Suprapubic skin (tissue), 4 donors: Measurements from ENCODE around the gene UGT1A7.

ENCODE experiments used
- CTCF ChIP-seq, 2 donors: fragments of 200-600 bp in 1 of 2; fragments of 450-650 bp in 1 of 2; sonication (generic) in 1 of 2; IDR thresholded peaks; one replicate each; pipeline ENCODE4 v1.5.1; 2016 to 2019; ENCODE audit warnings: antibody characterized with exemption in 2 of 2, mild to moderate bottlenecking in 1 of 2, moderate library complexity in 1 of 2
- EP300 ChIP-seq: sonication (generic); formaldehyde crosslinking; IDR thresholded peaks from one replicate; pipeline ENCODE4 v1.6.1; 2017; ENCODE audit warnings: antibody characterized with exemption
- POLR2AphosphoS5 ChIP-seq, 3 donors: sonication (generic); formaldehyde crosslinking; IDR thresholded peaks; one replicate each; pipeline ENCODE4 v1.6.1; 2017; ENCODE audit warnings: antibody characterized with exemption in 3 of 3

GRCh38 chr2:233671290-233672161 is 10.2 kb upstream of the UGT1A7 start, which contains the start of gene UGT1A9:
- TF ChIP-seq CTCF (IDR thresholded peaks at IDR 0.05) (no peak), EP300 (no peak), POLR2AphosphoS5 (IDR thresholded peaks at IDR 0.05) (no peak)
